ENCODE measurements around the gene DDX28. TPM values are rescaled to one million over a fixed set of nuclear protein-coding genes. Genes with fewer than 3 reads are reported as not detected.

Gene DDX28
- total RNA-seq, 1 donor from 2014 or later: 6.2 TPM

DNA sequence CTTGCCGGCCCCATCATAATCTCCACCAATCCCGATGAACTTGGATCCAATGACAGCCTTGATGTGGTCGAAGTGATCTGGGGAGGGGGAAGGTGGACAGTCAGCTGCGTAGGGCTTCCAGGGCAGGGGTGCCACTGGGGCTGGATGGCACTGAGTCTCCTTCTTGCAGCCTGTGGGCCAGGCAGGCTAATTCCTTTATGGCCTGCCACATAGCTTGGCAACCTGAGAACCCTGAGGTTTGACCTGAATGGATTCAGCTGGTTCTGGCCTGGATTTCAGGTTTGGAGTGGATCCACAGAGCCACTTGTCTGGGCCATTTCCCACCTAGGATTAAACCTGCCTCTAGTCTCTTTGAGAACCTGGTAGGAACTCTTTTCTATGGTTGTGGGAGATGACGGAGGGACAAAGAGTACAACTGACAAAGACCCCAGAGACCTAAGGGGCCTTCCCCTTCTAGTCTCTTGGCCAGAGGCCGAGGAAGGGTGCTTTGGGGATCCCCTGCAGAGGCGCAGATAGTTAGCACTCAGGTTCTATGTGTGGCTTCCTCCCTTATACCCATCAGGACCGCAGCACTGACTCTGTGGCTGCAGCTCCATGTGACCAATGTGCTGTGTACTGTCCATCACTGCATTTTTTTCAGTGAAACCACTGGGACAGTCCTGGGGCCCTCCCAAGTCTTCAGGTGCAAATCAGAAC, 33.6 kb downstream of the DDX28 start:
- no peaks in the 10 kb centered on the region for H3K4me1 ChIP-seq (ENCODE audit: insufficient read depth, low read length)
- peaks cover 16% of the 10 kb centered on the region for H3K4me1 Mint-ChIP-seq (ENCODE audit: low read depth, unreplicated experiment)
- peaks cover 2% of the 10 kb centered on the region for H3K9me3 Mint-ChIP-seq (ENCODE audit: unreplicated experiment)
- peaks cover 36% of the 10 kb centered on the region for H3K27me3 Mint-ChIP-seq (ENCODE audit: low read depth, unreplicated experiment)
- no peak overlapping the region for H3K27ac ChIP-seq (ENCODE audit: low read depth, low read length)
- no peaks in the 10 kb centered on the region for H3K27me3 ChIP-seq (ENCODE audit: insufficient read depth, low read length)
- H3K4me2 ChIP-seq (ENCODE audit: low read length): no peak overlapping the region
- H3K79me2 ChIP-seq (ENCODE audit: insufficient read depth, low read length): no peaks in the 10 kb centered on the region
- no peak overlapping the region for H3K27ac Mint-ChIP-seq (ENCODE audit: unreplicated experiment)
- TF ChIP-seq, protein P1, sequence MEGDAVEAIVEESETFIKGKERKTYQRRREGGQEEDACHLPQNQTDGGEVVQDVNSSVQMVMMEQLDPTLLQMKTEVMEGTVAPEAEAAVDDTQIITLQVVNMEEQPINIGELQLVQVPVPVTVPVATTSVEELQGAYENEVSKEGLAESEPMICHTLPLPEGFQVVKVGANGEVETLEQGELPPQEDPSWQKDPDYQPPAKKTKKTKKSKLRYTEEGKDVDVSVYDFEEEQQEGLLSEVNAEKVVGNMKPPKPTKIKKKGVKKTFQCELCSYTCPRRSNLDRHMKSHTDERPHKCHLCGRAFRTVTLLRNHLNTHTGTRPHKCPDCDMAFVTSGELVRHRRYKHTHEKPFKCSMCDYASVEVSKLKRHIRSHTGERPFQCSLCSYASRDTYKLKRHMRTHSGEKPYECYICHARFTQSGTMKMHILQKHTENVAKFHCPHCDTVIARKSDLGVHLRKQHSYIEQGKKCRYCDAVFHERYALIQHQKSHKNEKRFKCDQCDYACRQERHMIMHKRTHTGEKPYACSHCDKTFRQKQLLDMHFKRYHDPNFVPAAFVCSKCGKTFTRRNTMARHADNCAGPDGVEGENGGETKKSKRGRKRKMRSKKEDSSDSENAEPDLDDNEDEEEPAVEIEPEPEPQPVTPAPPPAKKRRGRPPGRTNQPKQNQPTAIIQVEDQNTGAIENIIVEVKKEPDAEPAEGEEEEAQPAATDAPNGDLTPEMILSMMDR (IDR thresholded peaks at IDR 0.05; ENCODE audit: insufficient read depth, low read depth, low read length): no peak
- no peak for TF ChIP-seq EZH2 (IDR thresholded peaks at IDR 0.05; ENCODE audit: insufficient read depth, low read length)
- no peaks in the 10 kb centered on the region for H3K9me3 ChIP-seq (ENCODE audit: insufficient read depth, low read depth, low read length)
- H3K4me3 ChIP-seq (ENCODE audit: insufficient read depth, low read depth, low read length): no peak overlapping the region
- H2AFZ ChIP-seq (ENCODE audit: low read depth, low read length): no peak overlapping the region
- no peak for FAIRE-seq
- no peak overlapping the region for H3K4me3 Mint-ChIP-seq (ENCODE audit: unreplicated experiment)
- no peak overlapping the region for H3K9ac ChIP-seq (ENCODE audit: low read length)
- H3K36me3 ChIP-seq (ENCODE audit: insufficient read depth, low read length): no peaks in the 10 kb centered on the region
- no peaks in the 10 kb centered on the region for H4K20me1 ChIP-seq (ENCODE audit: insufficient read depth, low read length)
- peaks cover 6% of the 10 kb centered on the region for H3K36me3 Mint-ChIP-seq (ENCODE audit: low read depth, unreplicated experiment)
- DNase-seq (ENCODE audit: low read depth): no peak

- peaks cover 14% of the 10 kb centered on the region for H3K4me1 Mint-ChIP-seq (ENCODE audit: low read depth, unreplicated experiment)
- Histone ChIP-seq H3K27ac (ENCODE audit: low read depth, low read length) (no peak overlapping the region), H3K4me2 (ENCODE audit: low read length) (no peak overlapping the region), H3K9ac (ENCODE audit: low read length) (no peak overlapping the region), H4K20me1 (ENCODE audit: insufficient read depth, low read length) (no peaks in the 10 kb centered on the region), H3K4me1 (ENCODE audit: insufficient read depth, low read length) (no peaks in the 10 kb centered on the region), H3K79me2 (ENCODE audit: insufficient read depth, low read length) (no peaks in the 10 kb centered on the region), H3K9me3 (ENCODE audit: insufficient read depth, low read depth, low read length) (no peaks in the 10 kb centered on the region), H2AFZ (ENCODE audit: low read depth, low read length) (no peak overlapping the region), H3K4me3 (ENCODE audit: insufficient read depth, low read depth, low read length) (no peak overlapping the region), H3K36me3 (ENCODE audit: insufficient read depth, low read length) (no peaks in the 10 kb centered on the region), H3K27me3 (ENCODE audit: insufficient read depth, low read length) (no peaks in the 10 kb centered on the region)
- TF ChIP-seq, protein P1 (IDR thresholded peaks at IDR 0.05; ENCODE audit: insufficient read depth, low read depth, low read length): no peak
- TF ChIP-seq EZH2 (IDR thresholded peaks at IDR 0.05; ENCODE audit: insufficient read depth, low read length): no peak
- peaks cover 2% of the 10 kb centered on the region for H3K9me3 Mint-ChIP-seq (ENCODE audit: unreplicated experiment)
- no peak overlapping the region for H3K4me3 Mint-ChIP-seq (ENCODE audit: unreplicated experiment)
- FAIRE-seq (no peak), DNase-seq (ENCODE audit: low read depth) (no peak)
- peaks cover 36% of the 10 kb centered on the region for H3K27me3 Mint-ChIP-seq (ENCODE audit: low read depth, unreplicated experiment)
- H3K27ac Mint-ChIP-seq (ENCODE audit: unreplicated experiment): no peak overlapping the region
- peaks cover 6% of the 10 kb centered on the region for H3K36me3 Mint-ChIP-seq (ENCODE audit: low read depth, unreplicated experiment)
These were observed 34.4 kb downstream of the DDX28 start for GRCh38 chr16:67988675-67989074.

- no peak overlapping the region for H3K4me2 ChIP-seq (ENCODE audit: low read length)
- peaks cover 6% of the 10 kb centered on the region for H3K36me3 Mint-ChIP-seq (ENCODE audit: low read depth, unreplicated experiment)
- TF ChIP-seq, protein P1 (IDR thresholded peaks at IDR 0.05; ENCODE audit: insufficient read depth, low read depth, low read length): no peak
- TF ChIP-seq EZH2 (IDR thresholded peaks at IDR 0.05; ENCODE audit: insufficient read depth, low read length): no peak
- FAIRE-seq (no peak), DNase-seq (ENCODE audit: low read depth) (no peak)
- H3K4me3 Mint-ChIP-seq (ENCODE audit: unreplicated experiment): no peak overlapping the region
- peaks cover 2% of the 10 kb centered on the region for H3K9me3 Mint-ChIP-seq (ENCODE audit: unreplicated experiment)
- peak overlapping the region; percentile 3 for H2AFZ ChIP-seq (ENCODE audit: low read depth, low read length)
- peaks cover 14% of the 10 kb centered on the region for H3K4me1 Mint-ChIP-seq (ENCODE audit: low read depth, unreplicated experiment)
- peaks cover 40% of the 10 kb centered on the region for H3K27me3 Mint-ChIP-seq (ENCODE audit: low read depth, unreplicated experiment)
- no peaks in the 10 kb centered on the region for H3K27me3 ChIP-seq (ENCODE audit: insufficient read depth, low read length)
- no peaks in the 10 kb centered on the region for H3K79me2 ChIP-seq (ENCODE audit: insufficient read depth, low read length)
- H4K20me1 ChIP-seq (ENCODE audit: insufficient read depth, low read length): no peaks in the 10 kb centered on the region
- no peaks in the 10 kb centered on the region for H3K36me3 ChIP-seq (ENCODE audit: insufficient read depth, low read length)
- peak overlapping the region; percentile 66 for H3K27ac Mint-ChIP-seq (ENCODE audit: unreplicated experiment)
- H3K27ac ChIP-seq (ENCODE audit: low read depth, low read length): no peak overlapping the region
- no peaks in the 10 kb centered on the region for H3K9me3 ChIP-seq (ENCODE audit: insufficient read depth, low read depth, low read length)
- no peaks in the 10 kb centered on the region for H3K4me1 ChIP-seq (ENCODE audit: insufficient read depth, low read length)
- H3K9ac ChIP-seq (ENCODE audit: low read length): no peak overlapping the region
- no peak overlapping the region for H3K4me3 ChIP-seq (ENCODE audit: insufficient read depth, low read depth, low read length)
These were observed 35.4 kb downstream of the DDX28 start for GRCh38 chr16:67987460-67988160.
